B cell (primary cell): ENCODE measurements around the gene RNASE12. TPM values are rescaled to one million over a fixed set of nuclear protein-coding genes. Genes with fewer than 3 reads are reported as not detected.
A peak's percentile ranks its signal among the peaks of the same experiment; 100 is the strongest.

Experiments used
- ATAC-seq: fragments of 200-7000 bp; cut with Tn5 transposase; one replicate; pipeline ENCODE4 v1.10.0; 2021; ENCODE audit warnings: low read depth, mild to moderate bottlenecking, moderate number of reproducible peaks, moderate library complexity
- CTCF ChIA-PET: fragments of 350-600 bp; sonication (Branson Sonifier 250); formaldehyde crosslinking; loops from one replicate; lab custom pipeline; 2021; ENCODE audit warnings: antibody characterized with exemption, inconsistent platforms; lab: Charles Lee
- POLR2A ChIA-PET: fragments of 350-600 bp; sonication (Branson Sonifier 250); formaldehyde crosslinking; loops from one replicate; lab custom pipeline; 2021; ENCODE audit warnings: antibody characterized with exemption; lab: Charles Lee
- DNase-seq: peaks from one replicate; pipeline ENCODE4 v3.0.0; 2013
- H2AFZ ChIP-seq: 2 replicates; pipeline ENCODE4 v1.6.1; 2012; ENCODE audit warnings: mild to moderate bottlenecking, low read depth, low read length; ENCODE audit not compliant: insufficient read depth, poor library complexity, severe bottlenecking
- H3K27ac ChIP-seq, 2 donors: 1 replicate in 1 of 2; 2 replicates in 1 of 2; pipeline ENCODE4 v1.5.1; 2012 to 2013; ENCODE audit warnings: low read length in 2 of 2, mild to moderate bottlenecking in 2 of 2, moderate library complexity in 1 of 2
- H3K27me3 ChIP-seq, 4 experiments: fragments of 200-600 bp in 1 of 4; sonication (generic) in 1 of 4; replicated peaks in 1 of 4; 1 replicate in 2 of 4; 2 replicates in 2 of 4; pipeline versions ENCODE4 v1.6.1 to v1.7.0; 2013 to 2016; ENCODE audit warnings: low read length in 3 of 4, mild to moderate bottlenecking in 2 of 4, mixed read lengths in 1 of 4, moderate library complexity in 1 of 4; ENCODE audit not compliant: insufficient read depth in 4 of 4, control insufficient read depth in 3 of 4; ENCODE audit errors: control extremely low read depth in 1 of 4
- H3K36me3 ChIP-seq, 2 experiments: replicated peaks in 1 of 2; 1 replicate in 1 of 2; 2 replicates in 1 of 2; pipeline versions ENCODE4 v1.6.1 to v1.7.1; 2013; ENCODE audit warnings: low read length in 1 of 2; ENCODE audit not compliant: insufficient read depth in 2 of 2, control insufficient read depth in 1 of 2; ENCODE audit errors: control extremely low read depth in 1 of 2, extremely low read depth in 1 of 2
- H3K4me1 ChIP-seq, 2 donors: fragments of 200-600 bp in 1 of 2; sonication (generic) in 1 of 2; 1 replicate in 1 of 2; 2 replicates in 1 of 2; pipeline versions ENCODE4 v1.5.1 to v1.6.1; 2013 to 2017; ENCODE audit warnings: low read length in 2 of 2; ENCODE audit not compliant: control insufficient read depth in 2 of 2, insufficient read depth in 2 of 2
- H3K4me2 ChIP-seq: replicated peaks from 2 replicates; pipeline ENCODE3; 2012; ENCODE audit warnings: mild to moderate bottlenecking, low read depth, low read length; ENCODE audit not compliant: poor library complexity, severe bottlenecking
- H3K4me3 ChIP-seq, 5 experiments: fragments of 200-600 bp in 1 of 5; sonication (generic) in 1 of 5; 1 replicate in 3 of 5; 2 replicates in 2 of 5; pipeline versions ENCODE4 v1.5.1 to v1.7.0; 2011 to 2016; ENCODE audit warnings: low read length in 4 of 5, mild to moderate bottlenecking in 4 of 5, low read depth in 2 of 5, control low read depth in 1 of 5, moderate library complexity in 1 of 5; ENCODE audit not compliant: insufficient read depth in 1 of 5; ENCODE audit errors: control extremely low read depth in 1 of 5, extremely low read depth in 1 of 5
- H3K79me2 ChIP-seq: fragments of 200-600 bp; sonication (generic); one replicate; pipeline ENCODE4 v1.6.0; 2016; ENCODE audit warnings: low read length; ENCODE audit not compliant: control insufficient read depth, insufficient read depth
- H3K9ac ChIP-seq: fragments of 200-600 bp; sonication (generic); 2 replicates; pipeline ENCODE4 v1.6.1; 2017; ENCODE audit warnings: mild to moderate bottlenecking, low read length, moderate library complexity
- H3K9me3 ChIP-seq, 3 donors: one replicate each; pipeline versions ENCODE4 v1.6.1 to v1.7.1; 2013; ENCODE audit warnings: low read length in 2 of 3; ENCODE audit not compliant: control insufficient read depth in 2 of 3, insufficient read depth in 1 of 3; ENCODE audit errors: control extremely low read depth in 1 of 3
- H4K20me1 ChIP-seq: 2 replicates; pipeline ENCODE4 v1.6.0; 2012; ENCODE audit warnings: mild to moderate bottlenecking, low read length; ENCODE audit not compliant: insufficient read depth, control insufficient read depth, poor library complexity, severe bottlenecking
- H3K27ac Mint-ChIP-seq: one replicate; pipeline ENCODE4 v1.8.0; 2021; ENCODE audit warnings: mixed read lengths
- H3K27me3 Mint-ChIP-seq: one replicate; pipeline ENCODE4 v1.8.0; 2021; ENCODE audit warnings: mixed read lengths
- H3K4me1 Mint-ChIP-seq: one replicate; pipeline ENCODE4 v1.8.0; 2021; ENCODE audit warnings: mixed read lengths
- H3K4me3 Mint-ChIP-seq: one replicate; pipeline ENCODE4 v1.8.0; 2021; ENCODE audit warnings: mixed read lengths
- H3K9me3 Mint-ChIP-seq: one replicate; pipeline ENCODE4 v1.8.0; 2022; ENCODE audit warnings: mixed read lengths; ENCODE audit not compliant: insufficient read depth
- CTCF ChIP-seq: fragments of 200-600 bp; IDR thresholded peaks from one replicate; pipeline ENCODE4 v1.8.0; 2022; ENCODE audit warnings: antibody characterized with exemption, mild to moderate bottlenecking
- EZH2 ChIP-seq: IDR thresholded peaks from 2 replicates; pipeline ENCODE4 v1.6.1; 2012; ENCODE audit warnings: borderline replicate concordance, low read depth, mild to moderate bottlenecking, moderate library complexity, low read length; ENCODE audit not compliant: insufficient read depth, poor library complexity, severe bottlenecking
- WGBS: methylation state at CpG from one replicate; pipeline ENCODE4 v1.1.5; 2013; ENCODE audit warnings: missing lambda C conversion rate; ENCODE audit not compliant: insufficient coverage; 5-methylcytosine and 5-hydroxymethylcytosine counted together
- intact Hi-C: fragments of 100-400 bp; cut with micrococcal nuclease; formaldehyde crosslinking; loops from one replicate; pipeline ENCODE4 v1.10.0; 2022
- polyA plus RNA-seq: library from polyadenylated mRNA; depleted of rRNA; stranded (reverse); fragments of >200 nt; gene quantifications from 2 replicates; pipeline ENCODE4 v1.2.3, GENCODE V29; 2012
- total RNA-seq, 2 donors: library from RNA; stranded (reverse); fragments of 120-200 nt in 1 of 2; gene quantifications; 1 replicate in 1 of 2; 2 replicates in 1 of 2; pipeline versions ENCODE4 v1.2.3 to v1.2.4, GENCODE V29; 2013 to 2022

The RNASE12 gene
- total and polyA plus RNA-seq, 2 donors (not counting 1 experiment from before 2014, with no cell fraction given) = not detected

GRCh38 chr14:20623798-20624197 is 32.6 kb upstream of the RNASE12 start:
- no peaks in the 10 kb centered on the region for H3K9me3 Mint-ChIP-seq
- Histone ChIP-seq H3K36me3 (no peaks in the 10 kb centered on the region), H3K9ac (no peak overlapping the region), H3K27me3 (peaks cover 0 to 23% (median under 1%) of the 10 kb centered on the region in 4 experiments), H3K79me2 (no peaks in the 10 kb centered on the region), H2AFZ (no peak overlapping the region), H3K4me1 (peaks cover 46 to 52% of the 10 kb centered on the region in 2 donors), H3K4me2 (peak overlapping the region; percentile 68), H4K20me1 (no peaks in the 10 kb centered on the region), H3K27ac (no peak overlapping the region), H3K9me3 (peaks cover 0 to 28% (median 0%) of the 10 kb centered on the region in 3 donors), H3K4me3 (peak overlapping the region in 1 of 5 experiments; percentile 32)
- H3K27ac Mint-ChIP-seq = peak overlapping the region; percentile 22
- 52% methylated on average over 9 of the region's 15 CpGs for WGBS
- ATAC-seq (no peak), DNase-seq (no peak)
- TF ChIP-seq CTCF (no peak), EZH2 (no peak)
- POLR2A ChIA-PET = no interaction called here
- H3K4me1 Mint-ChIP-seq = peaks cover 60% of the 10 kb centered on the region
- peaks cover 34% of the 10 kb centered on the region for H3K27me3 Mint-ChIP-seq
- CTCF ChIA-PET = interaction anchor here (1.7 to 3.1 kb wide), 2 partner anchors 10 to 67 kb away, joined by 5 to 19 read pairs; no protein-coding TSS in a partner anchor
- intact Hi-C loops = no loop called here
- peak overlapping the region; percentile 85 for H3K4me3 Mint-ChIP-seq

- H3K4me1 Mint-ChIP-seq = peaks cover 55% of the 10 kb centered on the region
- Histone ChIP-seq H3K9me3 (peaks cover 0 to 28% (median 0%) of the 10 kb centered on the region in 3 donors), H3K27ac (no peak overlapping the region), H3K4me3 (peak overlapping the region in 4 of 5 experiments; percentile 14 to 38 (median 32)), H3K27me3 (peaks cover 0 to 18% (median 0%) of the 10 kb centered on the region in 4 experiments), H4K20me1 (no peaks in the 10 kb centered on the region), H3K4me1 (peaks cover 45 to 46% of the 10 kb centered on the region in 2 donors), H3K9ac (peak overlapping the region; percentile 46), H3K36me3 (no peaks in the 10 kb centered on the region), H2AFZ (peak overlapping the region; percentile 37), H3K79me2 (no peaks in the 10 kb centered on the region), H3K4me2 (peak overlapping the region; percentile 68)
- no peaks in the 10 kb centered on the region for H3K9me3 Mint-ChIP-seq
- TF ChIP-seq EZH2 (no peak), CTCF (no peak)
- H3K27ac Mint-ChIP-seq = peak overlapping the region; percentile 39
- intact Hi-C loops = loop anchor here (1.0 kb wide), 1 partner anchor 9 kb away; no protein-coding TSS in a partner anchor
- peaks cover 29% of the 10 kb centered on the region for H3K27me3 Mint-ChIP-seq
- ChIA-PET POLR2A (no interaction called here), CTCF (interaction anchor here (0.6 to 3.1 kb wide), 8 partner anchors 9 to 445 kb away, joined by 3 to 19 read pairs (median 4); no protein-coding TSS in a partner anchor)
- DNase-seq (peak; percentile 47), ATAC-seq (peak; percentile 14)
- H3K4me3 Mint-ChIP-seq = peak overlapping the region; percentile 85
- WGBS = 10% methylated on average over 23 of the region's 29 CpGs
Observed at GRCh38 chr14:20622816-20623291, 31.7 kb upstream of the RNASE12 start.
